ENCODE measurements around the gene KLHDC4. TPM values are rescaled to one million over a fixed set of nuclear protein-coding genes. Genes with fewer than 3 reads are reported as not detected.

The KLHDC4 gene
- total and polyA plus RNA-seq, 9 of the 15 experiments (the other 6 are each of a cell fraction or from before 2014, with no cell fraction given), result 1.3 to 68.1 (median 32.8) TPM

DNA sequence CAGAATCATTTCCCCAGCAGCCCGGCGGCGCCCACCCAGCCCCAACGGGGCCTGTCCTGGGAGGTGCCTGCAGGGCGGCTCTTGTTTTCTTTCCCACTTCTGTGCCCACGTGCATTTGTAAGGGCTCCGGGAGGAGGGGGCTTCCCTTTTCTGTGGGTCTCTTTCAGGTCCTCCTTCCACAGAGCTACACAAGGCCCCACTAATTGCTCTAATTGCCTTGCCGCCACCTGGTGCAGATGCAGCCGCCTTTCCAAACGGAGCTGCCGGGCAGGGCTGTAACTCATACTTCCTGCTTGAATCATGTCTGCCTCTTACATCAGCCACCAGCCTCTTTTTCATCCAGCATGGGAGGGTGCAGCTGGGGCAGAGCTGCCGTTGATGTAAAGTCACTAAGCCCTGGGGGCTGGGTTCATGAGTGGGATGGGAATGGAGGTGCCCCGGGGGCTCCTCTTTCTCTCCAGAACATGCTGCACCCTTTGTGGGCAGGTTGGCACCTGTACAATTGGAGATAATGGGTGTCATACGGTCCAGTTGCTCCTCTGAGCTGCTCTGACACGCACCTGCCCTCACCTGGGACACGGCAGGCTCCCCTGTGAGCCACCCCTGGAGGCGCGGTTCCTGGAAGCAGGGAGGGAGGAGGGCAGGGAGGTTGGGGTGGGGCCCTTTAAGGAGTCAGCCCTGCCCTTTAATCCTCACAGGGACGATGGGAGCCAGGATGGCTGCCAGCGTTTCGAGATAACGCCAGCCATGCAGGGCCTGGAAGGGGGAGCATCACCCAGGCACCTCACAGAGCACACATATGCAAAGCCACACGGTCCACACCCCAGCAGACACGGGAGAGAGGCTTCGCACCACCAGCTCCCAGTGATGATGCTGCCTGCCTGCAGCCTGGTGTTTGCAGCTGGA is 41.1 kb upstream of the KLHDC4 start (continued):
- TF ChIP-seq, protein P1, sequence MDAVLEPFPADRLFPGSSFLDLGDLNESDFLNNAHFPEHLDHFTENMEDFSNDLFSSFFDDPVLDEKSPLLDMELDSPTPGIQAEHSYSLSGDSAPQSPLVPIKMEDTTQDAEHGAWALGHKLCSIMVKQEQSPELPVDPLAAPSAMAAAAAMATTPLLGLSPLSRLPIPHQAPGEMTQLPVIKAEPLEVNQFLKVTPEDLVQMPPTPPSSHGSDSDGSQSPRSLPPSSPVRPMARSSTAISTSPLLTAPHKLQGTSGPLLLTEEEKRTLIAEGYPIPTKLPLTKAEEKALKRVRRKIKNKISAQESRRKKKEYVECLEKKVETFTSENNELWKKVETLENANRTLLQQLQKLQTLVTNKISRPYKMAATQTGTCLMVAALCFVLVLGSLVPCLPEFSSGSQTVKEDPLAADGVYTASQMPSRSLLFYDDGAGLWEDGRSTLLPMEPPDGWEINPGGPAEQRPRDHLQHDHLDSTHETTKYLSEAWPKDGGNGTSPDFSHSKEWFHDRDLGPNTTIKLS (IDR thresholded peaks at IDR 0.05; ENCODE audit: borderline replicate concordance, low read depth), result no peak
- TF ChIP-seq, protein P2, sequence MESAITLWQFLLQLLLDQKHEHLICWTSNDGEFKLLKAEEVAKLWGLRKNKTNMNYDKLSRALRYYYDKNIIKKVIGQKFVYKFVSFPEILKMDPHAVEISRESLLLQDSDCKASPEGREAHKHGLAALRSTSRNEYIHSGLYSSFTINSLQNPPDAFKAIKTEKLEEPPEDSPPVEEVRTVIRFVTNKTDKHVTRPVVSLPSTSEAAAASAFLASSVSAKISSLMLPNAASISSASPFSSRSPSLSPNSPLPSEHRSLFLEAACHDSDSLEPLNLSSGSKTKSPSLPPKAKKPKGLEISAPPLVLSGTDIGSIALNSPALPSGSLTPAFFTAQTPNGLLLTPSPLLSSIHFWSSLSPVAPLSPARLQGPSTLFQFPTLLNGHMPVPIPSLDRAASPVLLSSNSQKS (CRISPR knock-in tag; IDR thresholded peaks at IDR 0.05), result no peak
- TF ChIP-seq CBX8 (IDR thresholded peaks at IDR 0.05; ENCODE audit: borderline replicate concordance, extremely low read depth, low read depth, low read length, poor library complexity, severe bottlenecking) (no peak), MEF2D (tag; conservative IDR thresholded peaks at IDR 0.05; ENCODE audit: low read depth) (no peak; the same call in 1 of the 2 replicates), ZSCAN29 (IDR thresholded peaks at IDR 0.05) (no peak), ZNF695 (CRISPR knock-in tag; IDR thresholded peaks at IDR 0.05) (no peak), MYC (IDR thresholded peaks at IDR 0.05; ENCODE audit: low read depth, low read length) (peak; percentile 96), MYC (CRISPR knock-in tag; IDR thresholded peaks at IDR 0.05; ENCODE audit: borderline replicate concordance, low read depth) (peak; percentile 49; the same call in 1 of the 2 replicates), NBN (IDR thresholded peaks at IDR 0.05; ENCODE audit: low read depth) (no peak), SREBF1 (IDR thresholded peaks at IDR 0.05; ENCODE audit: borderline replicate concordance, low read depth, low read length) (no peak), RAD21 (CRISPR knock-in tag; conservative IDR thresholded peaks at IDR 0.05 in 1 of 2, IDR thresholded peaks at IDR 0.05 in 1 of 2) (peak; percentile 22 to 27; a peak in 2 of 4 replicates), ZNF445 (CRISPR knock-in tag; IDR thresholded peaks at IDR 0.05; ENCODE audit: low read depth) (no peak), BCOR (IDR thresholded peaks at IDR 0.05) (no peak), GTF2F1 (IDR thresholded peaks at IDR 0.05; ENCODE audit: low read depth, low read length) (no peak), RFX7 (CRISPR knock-in tag; IDR thresholded peaks at IDR 0.05) (no peak), NR3C1 (CRISPR knock-in tag; IDR thresholded peaks at IDR 0.05) (no peak)
- TF ChIP-seq, protein P3, sequence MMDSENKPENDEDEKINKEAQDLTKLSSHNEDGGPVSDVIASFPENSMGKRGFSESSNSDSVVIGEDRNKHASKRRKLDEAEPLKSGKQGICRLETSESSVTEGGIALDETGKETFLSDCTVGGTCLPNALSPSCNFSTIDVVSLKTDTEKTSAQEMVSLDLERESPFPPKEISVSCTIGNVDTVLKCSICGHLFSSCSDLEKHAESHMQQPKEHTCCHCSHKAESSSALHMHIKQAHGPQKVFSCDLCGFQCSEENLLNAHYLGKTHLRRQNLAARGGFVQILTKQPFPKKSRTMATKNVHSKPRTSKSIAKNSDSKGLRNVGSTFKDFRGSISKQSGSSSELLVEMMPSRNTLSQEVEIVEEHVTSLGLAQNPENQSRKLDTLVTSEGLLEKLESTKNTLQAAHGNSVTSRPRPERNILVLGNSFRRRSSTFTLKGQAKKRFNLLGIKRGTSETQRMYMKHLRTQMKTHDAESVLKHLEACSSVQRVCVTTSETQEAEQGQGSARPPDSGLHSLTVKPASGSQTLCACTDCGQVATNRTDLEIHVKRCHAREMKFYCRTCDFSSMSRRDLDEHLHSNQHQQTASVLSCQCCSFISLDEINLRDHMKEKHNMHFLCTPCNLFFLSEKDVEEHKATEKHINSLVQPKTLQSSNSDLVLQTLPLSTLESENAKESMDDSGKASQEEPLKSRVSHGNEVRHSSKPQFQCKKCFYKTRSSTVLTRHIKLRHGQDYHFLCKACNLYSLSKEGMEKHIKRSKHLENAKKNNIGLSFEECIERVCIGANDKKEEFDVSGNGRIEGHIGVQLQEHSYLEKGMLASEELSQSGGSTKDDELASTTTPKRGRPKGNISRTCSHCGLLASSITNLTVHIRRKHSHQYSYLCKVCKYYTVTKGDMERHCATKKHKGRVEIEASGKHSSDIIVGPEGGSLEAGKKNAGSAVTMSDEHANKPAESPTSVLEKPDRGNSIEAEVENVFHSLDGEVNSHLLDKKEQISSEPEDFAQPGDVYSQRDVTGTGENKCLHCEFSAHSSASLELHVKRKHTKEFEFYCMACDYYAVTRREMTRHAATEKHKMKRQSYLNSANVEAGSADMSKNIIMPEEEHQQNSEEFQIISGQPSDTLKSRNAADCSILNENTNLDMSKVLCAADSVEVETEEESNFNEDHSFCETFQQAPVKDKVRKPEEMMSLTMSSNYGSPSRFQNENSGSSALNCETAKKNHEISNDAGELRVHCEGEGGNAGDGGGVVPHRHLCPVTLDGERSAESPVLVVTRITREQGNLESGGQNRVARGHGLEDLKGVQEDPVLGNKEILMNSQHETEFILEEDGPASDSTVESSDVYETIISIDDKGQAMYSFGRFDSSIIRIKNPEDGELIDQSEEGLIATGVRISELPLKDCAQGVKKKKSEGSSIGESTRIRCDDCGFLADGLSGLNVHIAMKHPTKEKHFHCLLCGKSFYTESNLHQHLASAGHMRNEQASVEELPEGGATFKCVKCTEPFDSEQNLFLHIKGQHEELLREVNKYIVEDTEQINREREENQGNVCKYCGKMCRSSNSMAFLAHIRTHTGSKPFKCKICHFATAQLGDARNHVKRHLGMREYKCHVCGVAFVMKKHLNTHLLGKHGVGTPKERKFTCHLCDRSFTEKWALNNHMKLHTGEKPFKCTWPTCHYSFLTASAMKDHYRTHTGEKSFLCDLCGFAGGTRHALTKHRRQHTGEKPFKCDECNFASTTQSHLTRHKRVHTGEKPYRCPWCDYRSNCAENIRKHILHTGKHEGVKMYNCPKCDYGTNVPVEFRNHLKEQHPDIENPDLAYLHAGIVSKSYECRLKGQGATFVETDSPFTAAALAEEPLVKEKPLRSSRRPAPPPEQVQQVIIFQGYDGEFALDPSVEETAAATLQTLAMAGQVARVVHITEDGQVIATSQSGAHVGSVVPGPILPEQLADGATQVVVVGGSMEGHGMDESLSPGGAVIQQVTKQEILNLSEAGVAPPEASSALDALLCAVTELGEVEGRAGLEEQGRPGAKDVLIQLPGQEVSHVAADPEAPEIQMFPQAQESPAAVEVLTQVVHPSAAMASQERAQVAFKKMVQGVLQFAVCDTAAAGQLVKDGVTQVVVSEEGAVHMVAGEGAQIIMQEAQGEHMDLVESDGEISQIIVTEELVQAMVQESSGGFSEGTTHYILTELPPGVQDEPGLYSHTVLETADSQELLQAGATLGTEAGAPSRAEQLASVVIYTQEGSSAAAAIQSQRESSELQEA (IDR thresholded peaks at IDR 0.05; ENCODE audit: low read depth), result no peak
